Measurements from ENCODE around the gene CDK5. TPM values are rescaled to one million over a fixed set of nuclear protein-coding genes. Genes with fewer than 3 reads are reported as not detected.
A peak's percentile ranks its signal among the peaks of the same experiment; 100 is the strongest.

The CDK5 gene
- total RNA-seq, 1 donor from 2014 or later: 4.2 TPM

DNA sequence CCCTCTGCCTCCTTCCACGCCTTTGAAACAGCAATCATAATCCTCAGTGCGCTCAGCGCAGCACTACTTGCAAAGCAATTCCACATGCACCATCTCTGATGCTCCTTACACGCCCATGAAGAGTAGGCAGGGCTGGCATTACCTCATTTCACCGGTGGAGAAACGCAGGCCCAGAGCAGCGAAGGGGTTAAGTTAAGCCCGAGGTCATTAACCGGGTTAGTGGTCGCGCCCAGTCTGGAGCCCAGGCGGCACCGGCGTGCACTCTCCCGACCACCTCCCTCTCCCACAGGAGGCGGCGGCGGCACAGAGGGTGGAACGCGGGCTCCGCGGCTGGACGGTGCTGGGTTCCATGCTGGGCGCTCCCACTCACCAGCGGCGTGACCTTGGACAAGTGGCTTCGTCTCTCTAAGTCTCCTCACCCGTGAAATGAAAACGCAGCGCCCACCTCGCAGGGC lies 22.4 kb upstream of the CDK5 start:
- Histone ChIP-seq H3K4me1 (peaks cover 55% of the 10 kb centered on the region), H3K4me3 (peak overlapping the region; percentile 77 to 82), H3K36me3 (peaks cover 0 to 17% of the 10 kb centered on the region in 2 donors), H3K27me3 (no peaks in the 10 kb centered on the region), H3K27ac (peak overlapping the region; percentile 97), H3K9me3 (no peaks in the 10 kb centered on the region)
- intact Hi-C loops (cut with DNase I): no loop called here
- TF ChIP-seq POLR2AphosphoS5 (IDR thresholded peaks at IDR 0.05; ENCODE audit: insufficient read depth in 1 of 2, low read depth in 1 of 2) (no peak), POLR2A (IDR thresholded peaks at IDR 0.05) (no peak)
- TF ChIP-seq, protein P1, sequence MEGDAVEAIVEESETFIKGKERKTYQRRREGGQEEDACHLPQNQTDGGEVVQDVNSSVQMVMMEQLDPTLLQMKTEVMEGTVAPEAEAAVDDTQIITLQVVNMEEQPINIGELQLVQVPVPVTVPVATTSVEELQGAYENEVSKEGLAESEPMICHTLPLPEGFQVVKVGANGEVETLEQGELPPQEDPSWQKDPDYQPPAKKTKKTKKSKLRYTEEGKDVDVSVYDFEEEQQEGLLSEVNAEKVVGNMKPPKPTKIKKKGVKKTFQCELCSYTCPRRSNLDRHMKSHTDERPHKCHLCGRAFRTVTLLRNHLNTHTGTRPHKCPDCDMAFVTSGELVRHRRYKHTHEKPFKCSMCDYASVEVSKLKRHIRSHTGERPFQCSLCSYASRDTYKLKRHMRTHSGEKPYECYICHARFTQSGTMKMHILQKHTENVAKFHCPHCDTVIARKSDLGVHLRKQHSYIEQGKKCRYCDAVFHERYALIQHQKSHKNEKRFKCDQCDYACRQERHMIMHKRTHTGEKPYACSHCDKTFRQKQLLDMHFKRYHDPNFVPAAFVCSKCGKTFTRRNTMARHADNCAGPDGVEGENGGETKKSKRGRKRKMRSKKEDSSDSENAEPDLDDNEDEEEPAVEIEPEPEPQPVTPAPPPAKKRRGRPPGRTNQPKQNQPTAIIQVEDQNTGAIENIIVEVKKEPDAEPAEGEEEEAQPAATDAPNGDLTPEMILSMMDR (IDR thresholded peaks at IDR 0.05): no peak
- DNase-seq (ENCODE audit: extremely low spot score in 2 of 2): no peak

DNA sequence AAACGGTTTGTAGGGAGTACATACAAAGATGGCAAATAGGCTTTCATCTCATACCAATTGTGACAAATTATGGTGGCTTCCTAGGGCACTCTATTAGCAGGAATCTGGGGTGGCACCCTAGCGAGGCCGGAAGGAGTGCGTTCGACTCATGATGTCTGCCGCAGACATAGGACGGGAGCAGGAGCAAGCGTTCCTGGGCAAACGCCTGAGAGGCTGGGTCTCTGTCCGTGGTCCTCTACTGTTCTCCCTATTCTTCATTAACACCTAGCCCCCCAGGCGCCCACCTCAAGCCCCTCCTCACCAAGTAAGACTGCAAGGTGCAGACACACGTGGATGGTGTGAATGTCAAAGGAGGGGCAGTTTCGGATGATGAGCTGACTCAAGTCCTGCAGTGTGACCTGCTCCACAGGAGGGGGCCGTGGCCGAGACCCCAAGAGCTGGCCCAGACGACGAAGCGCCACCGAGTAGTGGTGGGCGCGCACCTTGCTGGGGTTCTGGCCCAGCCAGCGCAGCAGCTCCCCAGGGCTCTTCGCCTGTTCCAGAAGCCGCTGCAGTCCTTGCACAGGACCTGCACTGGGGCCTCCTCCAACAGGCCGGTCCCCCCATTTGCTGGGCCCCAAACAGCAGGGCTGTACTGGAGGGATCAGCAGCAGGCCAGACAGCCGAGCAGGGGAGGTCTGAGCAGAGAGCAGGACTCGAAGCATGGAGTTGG lies 21.7 kb upstream of the CDK5 start:
- intact Hi-C loops (cut with DNase I): no loop called here
- peak overlapping the region; percentile 77 to 82 for H3K4me3 ChIP-seq
- no peak for DNase-seq (ENCODE audit: extremely low spot score in 2 of 2)

DNA sequence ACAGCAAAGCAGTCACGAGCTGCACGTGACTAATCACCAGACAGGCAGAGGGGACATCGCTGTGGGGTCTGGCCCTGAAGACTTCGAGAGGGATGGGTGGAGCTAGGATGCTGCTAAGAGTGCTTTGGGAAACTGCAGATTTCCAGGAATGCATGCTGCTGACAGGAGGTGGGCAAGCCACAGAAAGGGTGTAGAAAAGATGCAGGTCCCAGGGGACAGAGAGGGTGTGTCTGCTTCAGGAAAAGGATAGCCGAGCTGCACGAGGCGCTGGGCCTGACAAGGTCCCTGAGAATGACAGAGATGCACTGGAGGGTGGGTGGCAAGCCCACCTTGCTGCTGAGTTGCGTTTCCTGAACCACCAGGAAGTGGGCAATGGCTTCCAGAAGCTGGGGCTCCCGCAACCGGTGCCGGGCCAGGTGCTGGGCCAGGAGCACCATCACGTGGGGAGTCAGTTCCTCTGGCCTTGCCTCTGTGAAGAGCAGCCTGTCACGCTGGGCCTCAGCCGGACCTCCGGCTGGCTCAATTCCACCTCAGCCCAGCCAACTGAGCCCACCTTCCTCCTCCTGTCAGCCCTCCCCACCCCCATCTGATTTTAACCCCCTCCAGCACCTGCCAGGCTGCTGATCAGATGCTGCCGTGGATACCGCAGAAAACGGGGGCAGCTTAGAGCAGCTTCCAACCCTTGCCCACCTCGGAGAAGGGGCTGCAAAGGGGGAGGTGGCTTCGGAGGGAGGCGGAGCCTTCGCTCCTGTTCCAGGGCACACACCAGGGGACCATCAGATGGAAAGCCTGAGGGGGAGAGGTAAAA lies 20.7 kb upstream of the CDK5 start:
- intact Hi-C loops (cut with DNase I): no loop called here
- DNase-seq (ENCODE audit: extremely low spot score in 2 of 2): no peak
- no peak overlapping the region for H3K4me3 ChIP-seq
- no peaks in the 10 kb centered on the region for H3K27me3 ChIP-seq
- H3K4me1 ChIP-seq: peaks cover 49% of the 10 kb centered on the region
- H3K36me3 ChIP-seq: peaks cover 0 to 32% of the 10 kb centered on the region in 2 donors
- TF ChIP-seq, protein P1 (IDR thresholded peaks at IDR 0.05): no peak
- TF ChIP-seq POLR2AphosphoS5 (IDR thresholded peaks at IDR 0.05; ENCODE audit: insufficient read depth in 1 of 2, low read depth in 1 of 2) (no peak), POLR2A (IDR thresholded peaks at IDR 0.05) (no peak)
- H3K9me3 ChIP-seq: no peaks in the 10 kb centered on the region
- H3K27ac ChIP-seq: peak overlapping the region; percentile 14

More for the DNA sequence above, 21.7 kb upstream of the CDK5 start:
- peaks cover 53% of the 10 kb centered on the region for H3K4me1 ChIP-seq
- peaks cover 0 to 23% of the 10 kb centered on the region in 2 donors for H3K36me3 ChIP-seq
- H3K27me3 ChIP-seq: no peaks in the 10 kb centered on the region
- H3K9me3 ChIP-seq: no peaks in the 10 kb centered on the region
- TF ChIP-seq POLR2A (IDR thresholded peaks at IDR 0.05) (no peak), POLR2AphosphoS5 (IDR thresholded peaks at IDR 0.05; ENCODE audit: insufficient read depth in 1 of 2, low read depth in 1 of 2) (no peak)
- TF ChIP-seq, protein P1 (IDR thresholded peaks at IDR 0.05): no peak
- H3K27ac ChIP-seq: peak overlapping the region; percentile 97

DNA sequence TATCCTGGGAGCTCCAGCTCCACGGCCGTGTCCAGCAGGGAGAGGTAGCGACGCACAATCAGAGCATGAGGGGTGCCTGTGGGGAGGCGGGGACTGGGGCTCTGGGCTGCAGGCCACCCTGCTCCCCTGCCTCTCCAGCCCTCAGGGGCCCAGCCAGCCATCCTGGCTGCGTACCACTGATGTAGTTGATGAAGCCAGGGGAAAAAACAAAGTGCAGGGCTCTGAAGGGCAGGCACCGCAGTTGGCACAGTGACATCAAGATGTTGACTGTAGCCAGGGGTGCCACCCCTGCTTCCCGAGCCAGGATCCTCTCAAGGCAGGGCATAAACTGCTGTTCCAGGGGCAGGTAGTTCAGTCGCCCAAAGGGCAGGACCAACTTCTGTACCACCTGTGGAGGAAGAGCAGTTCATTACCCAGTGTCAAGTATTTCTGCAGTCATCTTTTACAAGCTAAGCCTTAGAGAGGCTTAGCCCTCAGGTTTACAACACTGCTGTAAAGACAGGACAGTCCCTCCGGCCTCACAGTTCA lies 20.1 kb upstream of the CDK5 start:
- Histone ChIP-seq H3K4me3 (no peak overlapping the region), H3K27ac (peak overlapping the region; percentile 14), H3K36me3 (peaks cover 0 to 37% of the 10 kb centered on the region in 2 donors), H3K4me1 (peaks cover 47% of the 10 kb centered on the region), H3K27me3 (no peaks in the 10 kb centered on the region), H3K9me3 (no peaks in the 10 kb centered on the region)
- intact Hi-C loops (cut with DNase I): no loop called here
- TF ChIP-seq POLR2A (IDR thresholded peaks at IDR 0.05) (no peak), POLR2AphosphoS5 (IDR thresholded peaks at IDR 0.05; ENCODE audit: insufficient read depth in 1 of 2, low read depth in 1 of 2) (no peak)
- TF ChIP-seq, protein P1 (IDR thresholded peaks at IDR 0.05): no peak
- no peak for DNase-seq (ENCODE audit: extremely low spot score in 2 of 2)

Data from vagina (tissue), 2 donors.